Fibroblast of the conjunctiva (primary cell): ENCODE results near the gene LHFPL2.
"Not testable (repeated sequence)": the region's sequence is repeated elsewhere in the genome, so short reads cannot be mapped to it uniquely, and the experiment has no call there.

ENCODE experiments used
- DNase-seq: peaks from one replicate; pipeline ENCODE4 v3.0.0-alpha.2; 2010; ENCODE audit warnings: low read depth

LHFPL2 gene

DNA sequence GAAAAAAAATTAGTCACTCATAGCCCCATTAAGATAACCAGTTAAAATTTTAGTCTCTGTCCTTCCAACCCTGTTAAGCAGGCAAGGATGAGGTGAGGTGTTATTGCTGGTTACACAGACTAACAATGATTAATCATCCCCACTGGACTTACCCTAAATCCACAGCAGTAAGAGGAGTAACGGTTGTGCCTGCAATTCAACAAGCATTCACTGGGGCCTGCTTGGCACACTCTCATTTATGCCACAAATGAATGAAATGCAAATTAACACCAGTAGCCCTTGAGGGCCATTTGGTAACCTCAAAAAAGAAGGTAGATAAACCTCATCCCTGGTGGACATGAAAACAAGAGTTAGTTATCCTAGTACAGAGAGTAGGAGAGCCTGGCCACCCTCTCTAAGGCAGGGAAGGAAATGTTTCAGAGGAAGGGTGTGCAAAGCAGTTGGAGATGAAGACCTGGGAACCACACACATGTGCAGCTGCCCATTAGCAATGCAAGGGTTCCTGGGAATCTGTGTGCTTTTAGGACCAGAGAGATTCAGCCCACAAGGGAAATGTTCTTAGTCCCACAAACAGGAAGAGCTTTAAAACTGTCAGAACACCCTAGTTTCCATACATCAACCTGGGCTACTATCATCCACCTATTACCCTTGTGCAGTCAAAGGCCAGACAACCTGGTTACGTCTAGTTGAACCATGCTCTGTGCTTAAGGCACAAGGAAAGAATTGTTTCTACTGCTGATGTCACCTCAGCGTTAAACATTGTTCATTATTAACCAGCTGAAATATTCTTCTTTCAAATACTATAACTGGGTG, 7.7 kb downstream of the LHFPL2 start:
- no peak for DNase-seq

DNA sequence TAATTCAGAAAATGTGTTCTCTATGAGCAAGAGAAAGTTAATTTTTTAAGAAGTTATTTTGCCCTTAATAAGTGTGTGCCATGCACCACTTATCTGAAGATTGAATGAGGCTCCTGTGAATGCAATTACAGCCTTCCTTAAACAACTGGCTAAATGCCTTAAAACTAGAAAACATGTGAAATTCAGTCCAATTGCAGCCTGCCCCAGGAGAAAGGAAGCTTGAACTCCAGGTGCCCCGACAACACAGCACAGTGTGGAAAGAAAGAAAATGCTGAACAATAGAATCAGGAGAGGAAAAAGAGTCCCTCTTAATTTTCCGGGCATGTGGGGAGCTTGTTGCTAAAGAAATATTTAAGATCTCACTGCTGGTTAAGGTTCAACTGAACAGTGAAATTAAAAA, 8.8 kb downstream of the LHFPL2 start:
- no peak for DNase-seq

GRCh38 chr5:78638973-78639669, 9.5 kb downstream of the LHFPL2 start:
- no peak for DNase-seq

GRCh38 chr5:78638423-78638822, 10.1 kb downstream of the LHFPL2 start:
- peak; percentile 87 for DNase-seq

DNA sequence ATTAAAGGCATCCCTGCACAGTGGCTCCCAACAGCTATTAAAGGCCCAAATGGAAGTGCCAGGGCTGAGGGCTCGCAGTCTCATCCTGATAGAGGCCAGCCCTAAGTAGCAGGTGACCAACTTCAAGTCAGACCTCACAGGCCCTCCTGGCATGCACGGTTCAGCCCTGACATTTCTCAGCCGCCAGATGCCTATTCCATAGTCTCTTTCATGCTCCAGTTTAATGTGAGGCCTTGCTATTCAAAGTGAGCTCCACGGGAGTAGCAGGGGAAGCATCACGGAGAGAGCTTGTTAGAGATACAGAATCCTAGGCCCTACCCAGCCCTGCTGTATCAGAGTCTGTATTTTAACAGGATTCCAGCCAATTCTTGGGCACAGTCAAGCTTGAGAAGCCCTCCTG, 11.1 kb downstream of the LHFPL2 start:
- DNase-seq, result no peak

- no peak for DNase-seq
Measured at GRCh38 chr5:78636682-78637081, 11.9 kb downstream of the LHFPL2 start.

GRCh38 chr5:78634634-78635033, 13.9 kb downstream of the LHFPL2 start:
- DNase-seq, result no peak

- no peak for DNase-seq
Measured at GRCh38 chr5:78634229-78634628, 14.3 kb downstream of the LHFPL2 start.

- DNase-seq, result no peak
Measured at GRCh38 chr5:78633700-78634099, 14.9 kb downstream of the LHFPL2 start.

GRCh38 chr5:78632467-78632866, 16.1 kb downstream of the LHFPL2 start:
- DNase-seq, result no peak

GRCh38 chr5:78631931-78632330, 16.6 kb downstream of the LHFPL2 start:
- no peak for DNase-seq

- DNase-seq, result no peak
Measured at GRCh38 chr5:78630047-78630446, 18.5 kb downstream of the LHFPL2 start.

DNA sequence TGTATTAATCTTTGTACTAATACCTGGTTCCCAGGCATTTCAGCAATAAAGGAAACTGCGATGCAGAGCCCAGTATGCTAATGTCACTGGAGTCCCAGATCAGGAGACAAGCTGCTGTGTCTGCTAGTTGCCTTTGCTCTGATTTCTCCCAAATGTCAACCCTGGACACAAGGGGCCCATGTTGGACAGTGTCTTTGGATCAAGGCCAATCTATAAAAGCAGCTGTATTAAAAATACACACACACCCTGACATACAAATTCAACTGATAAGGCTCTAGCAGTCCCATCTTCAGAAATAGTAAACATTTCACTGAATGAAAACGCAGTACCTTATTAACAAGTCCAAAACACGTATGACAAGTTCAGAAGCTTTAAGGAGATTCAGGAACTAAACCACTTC, 18.9 kb downstream of the LHFPL2 start:
- DNase-seq, result no peak

DNA sequence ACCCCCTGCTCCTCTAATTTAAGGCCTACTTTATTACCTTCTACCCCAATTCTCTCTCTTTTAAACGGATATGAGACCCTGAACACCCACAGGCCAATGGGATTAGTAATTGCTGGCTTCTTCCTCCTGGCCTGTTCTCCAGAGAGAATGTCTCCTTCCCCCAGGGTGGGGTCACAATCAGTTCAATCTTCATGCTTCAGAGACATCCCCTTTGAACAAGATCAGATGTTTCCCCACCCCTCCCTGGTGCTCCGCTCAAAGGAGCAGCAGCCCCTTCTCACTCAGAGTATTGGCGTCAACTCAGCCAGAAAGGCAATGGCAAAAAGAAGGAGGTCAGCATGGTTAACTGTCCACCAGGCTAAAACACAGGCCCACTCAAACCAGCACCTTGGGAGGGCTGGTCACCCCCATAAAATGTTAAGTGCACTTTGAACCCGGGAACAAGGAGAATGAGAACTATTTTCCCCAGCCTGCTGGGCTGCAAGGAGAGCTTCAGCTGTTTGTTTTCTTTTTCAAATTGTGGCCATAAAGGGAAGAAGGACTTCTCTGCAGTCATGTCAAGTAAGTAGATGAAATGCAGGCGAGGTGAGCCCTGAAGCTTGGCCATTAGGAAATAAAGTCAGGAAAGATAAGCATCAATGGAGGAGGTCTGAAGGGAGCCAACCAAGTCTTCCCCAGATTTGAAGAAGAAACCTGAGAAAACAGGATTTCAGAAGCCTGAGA, 20.1 kb downstream of the LHFPL2 start:
- no peak for DNase-seq

- DNase-seq, result no peak
Measured at GRCh38 chr5:78627766-78628165, 20.8 kb downstream of the LHFPL2 start.

DNA sequence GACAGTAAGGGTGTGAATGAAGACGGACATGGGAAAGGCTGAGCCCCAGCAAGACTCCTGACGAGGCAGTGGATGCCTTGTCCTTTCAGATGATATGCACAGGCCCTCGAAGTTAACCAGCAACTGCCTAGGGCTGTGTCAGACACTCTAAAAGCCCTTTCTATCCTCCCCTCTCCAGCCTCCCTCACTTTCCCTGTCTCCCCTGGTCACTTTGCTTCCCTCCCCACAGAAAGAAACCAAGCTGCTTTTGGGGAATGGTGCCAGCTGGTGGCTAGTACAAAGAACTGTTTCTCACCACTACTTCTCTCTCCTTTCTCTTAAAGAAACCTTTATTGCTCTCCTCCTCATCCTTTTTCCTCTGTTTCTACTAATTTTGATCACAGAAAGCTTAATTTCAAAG, 21.4 kb downstream of the LHFPL2 start:
- no peak for DNase-seq

- no peak for DNase-seq
Measured at GRCh38 chr5:78626009-78626571, 22.5 kb downstream of the LHFPL2 start.

- DNase-seq, result no peak
Measured at GRCh38 chr5:78624992-78625391, 23.6 kb downstream of the LHFPL2 start.

DNA sequence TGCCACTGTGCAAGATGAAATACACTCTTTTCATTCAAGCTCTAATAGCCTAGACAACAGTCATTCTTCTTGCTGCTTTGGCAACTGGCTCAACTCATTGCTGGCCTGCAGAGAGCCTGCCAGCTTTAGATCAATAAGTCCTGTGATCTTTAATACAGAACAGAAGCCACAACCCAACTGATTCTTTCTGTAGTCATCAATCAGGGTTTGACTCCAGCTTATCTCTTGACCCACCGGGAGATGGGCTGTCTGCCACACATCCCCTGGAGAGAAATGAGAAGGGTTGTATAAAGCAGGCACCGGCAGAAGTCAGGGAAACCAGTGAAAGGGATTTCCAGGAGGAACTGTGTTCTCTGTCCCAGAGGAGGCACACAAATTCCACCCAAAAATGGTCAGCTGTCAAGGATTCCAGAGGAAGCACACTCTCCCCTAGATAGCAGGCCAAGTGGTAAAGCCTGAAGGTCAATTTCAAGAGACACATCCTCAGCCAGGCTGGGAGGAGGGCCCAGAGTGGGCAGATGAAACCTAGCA, 24.5 kb downstream of the LHFPL2 start:
- DNase-seq, result no peak

- no peak for DNase-seq
Measured at GRCh38 chr5:78622302-78622971, 26.1 kb downstream of the LHFPL2 start.

DNA sequence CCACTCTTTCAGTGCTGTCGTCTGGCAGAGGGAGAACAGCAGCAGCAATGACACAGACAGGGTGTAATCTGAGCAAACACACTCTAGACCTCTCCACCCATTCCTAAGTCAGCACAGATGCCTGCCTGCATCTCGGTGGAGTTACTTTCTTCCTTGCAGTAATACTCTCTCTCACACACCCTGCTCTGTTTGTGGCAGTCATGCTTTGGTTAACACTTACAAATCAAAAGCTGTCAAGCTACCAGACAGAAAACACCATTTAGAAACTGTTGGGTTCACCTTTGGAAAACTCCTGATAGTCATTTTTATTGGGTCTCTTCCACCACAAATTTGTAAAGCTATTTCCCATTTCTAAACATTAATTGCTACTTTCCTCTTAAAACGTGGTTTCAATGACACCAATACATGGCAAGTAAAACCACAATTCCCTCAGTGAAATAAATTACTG, 27.3 kb downstream of the LHFPL2 start:
- no peak for DNase-seq

- DNase-seq, result not testable (repeated sequence)
Measured at GRCh38 chr5:78620119-78620518, 28.5 kb downstream of the LHFPL2 start.
